ENCODE results near the gene TMEM131L. TPM values are rescaled to one million over a fixed set of nuclear protein-coding genes. Genes with fewer than 3 reads are reported as not detected.

The TMEM131L gene
- total RNA-seq, 2 experiments from 2014 or later: 37.6 to 41.6 TPM

DNA sequence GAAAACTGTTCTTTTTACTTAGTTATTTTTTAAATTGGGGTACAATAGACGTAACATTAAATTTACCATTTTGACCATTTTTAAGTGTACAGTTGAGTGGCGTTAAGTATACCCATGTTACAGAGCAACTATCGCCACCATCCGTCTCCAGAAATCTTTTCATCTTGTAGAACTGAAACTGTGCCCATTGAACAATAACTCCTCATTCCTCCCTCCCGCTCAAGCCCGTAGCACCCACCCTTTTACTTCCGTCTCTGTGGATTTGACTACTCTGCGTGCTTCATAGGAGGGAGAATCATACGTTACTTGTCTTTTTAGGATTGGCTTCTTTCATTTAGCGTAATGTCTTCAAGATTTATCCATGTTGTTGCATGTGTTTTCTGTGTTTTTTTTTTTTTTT lies 55.3 kb downstream of the TMEM131L start:
- peak; percentile 54 for DNase-seq
- Mint-ChIP-seq H3K4me1 (ENCODE audit: low read depth) (peaks cover 88% of the 10 kb centered on the region), H3K4me3 (peak overlapping the region; percentile 69), H3K27me3 (ENCODE audit: low read depth) (no peaks in the 10 kb centered on the region), H3K27ac (peak overlapping the region; percentile 97), H3K36me3 (ENCODE audit: low read depth) (peaks cover 15% of the 10 kb centered on the region), H3K9me3 (peaks cover 4% of the 10 kb centered on the region)
- intact Hi-C loops (cut with micrococcal nuclease): no loop called here
- CTCF ChIA-PET: interaction anchor here (0.6 to 1.5 kb wide), 4 partner anchors 14 to 177 kb away, joined by 3 to 4 read pairs (median 3); partner anchors contain the start of gene MND1

DNA sequence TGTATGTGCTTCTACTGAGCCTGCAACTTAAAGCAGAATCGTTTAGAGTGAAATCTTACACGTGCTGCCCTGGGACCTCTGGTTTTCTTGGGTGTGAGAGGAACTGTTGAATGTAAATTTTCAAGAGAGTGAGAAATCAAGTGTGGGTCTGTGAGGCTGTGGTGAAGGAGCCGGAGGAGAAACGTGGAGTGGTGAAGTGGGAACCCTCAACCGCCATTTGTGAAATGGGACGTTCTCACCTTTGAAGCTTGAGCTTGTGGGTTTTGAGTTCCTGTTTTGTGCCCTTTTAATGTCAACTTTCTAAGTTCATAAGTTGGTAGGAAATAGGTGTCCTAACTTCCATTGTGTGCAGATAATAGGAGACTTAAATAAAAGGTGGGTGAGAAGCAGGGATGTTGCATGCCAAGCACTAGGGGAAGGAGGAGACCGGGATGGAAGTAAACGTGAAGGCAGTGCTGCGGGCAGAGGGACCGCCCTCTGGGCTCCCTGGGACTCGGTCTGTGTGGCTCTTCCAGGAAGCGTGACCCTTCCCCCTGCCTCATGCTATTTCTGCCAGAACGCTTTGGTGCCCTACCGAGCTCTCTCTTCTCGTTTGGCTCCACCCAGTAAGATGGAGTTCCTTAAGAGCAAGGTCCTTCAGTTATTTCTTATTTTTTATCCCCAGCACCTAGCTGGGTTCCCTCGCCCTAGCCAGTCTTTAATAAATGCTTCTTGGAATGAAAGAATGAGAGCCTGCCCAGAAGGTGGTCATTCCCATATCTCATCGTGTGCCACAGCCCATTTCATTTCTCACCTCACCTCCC lies 56.0 kb downstream of the TMEM131L start:
- Mint-ChIP-seq H3K4me3 (peak overlapping the region; percentile 69), H3K36me3 (ENCODE audit: low read depth) (peaks cover 21% of the 10 kb centered on the region), H3K9me3 (peaks cover 6% of the 10 kb centered on the region), H3K4me1 (ENCODE audit: low read depth) (peaks cover 93% of the 10 kb centered on the region), H3K27ac (peak overlapping the region; percentile 97), H3K27me3 (ENCODE audit: low read depth) (no peaks in the 10 kb centered on the region)
- intact Hi-C loops (cut with micrococcal nuclease): loop anchor here (1.0 kb wide), 3 partner anchors 34 to 89 kb away; no protein-coding TSS in a partner anchor
- peak; percentile 74 for DNase-seq
- CTCF ChIA-PET: interaction anchor here (0.6 to 1.4 kb wide), 7 partner anchors 13 to 178 kb away, joined by 3 to 4 read pairs (median 3); partner anchors contain the start of gene MND1

DNA sequence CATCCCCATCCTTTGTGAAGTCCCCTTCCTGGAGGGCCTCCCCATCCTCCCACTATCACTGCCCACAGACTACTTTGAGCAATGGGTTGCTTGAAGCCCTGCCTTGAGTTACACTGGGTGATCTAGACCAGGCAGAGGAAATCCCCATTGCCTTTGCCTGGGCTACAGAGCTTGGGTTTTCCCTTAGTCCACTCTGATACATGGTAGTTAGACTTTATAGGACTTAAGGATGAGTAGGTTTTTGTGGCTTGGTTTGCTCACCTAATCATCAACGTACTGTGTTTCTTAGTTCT lies 56.6 kb downstream of the TMEM131L start:
- Mint-ChIP-seq H3K9me3 (peaks cover 6% of the 10 kb centered on the region), H3K27me3 (ENCODE audit: low read depth) (no peaks in the 10 kb centered on the region)

DNA sequence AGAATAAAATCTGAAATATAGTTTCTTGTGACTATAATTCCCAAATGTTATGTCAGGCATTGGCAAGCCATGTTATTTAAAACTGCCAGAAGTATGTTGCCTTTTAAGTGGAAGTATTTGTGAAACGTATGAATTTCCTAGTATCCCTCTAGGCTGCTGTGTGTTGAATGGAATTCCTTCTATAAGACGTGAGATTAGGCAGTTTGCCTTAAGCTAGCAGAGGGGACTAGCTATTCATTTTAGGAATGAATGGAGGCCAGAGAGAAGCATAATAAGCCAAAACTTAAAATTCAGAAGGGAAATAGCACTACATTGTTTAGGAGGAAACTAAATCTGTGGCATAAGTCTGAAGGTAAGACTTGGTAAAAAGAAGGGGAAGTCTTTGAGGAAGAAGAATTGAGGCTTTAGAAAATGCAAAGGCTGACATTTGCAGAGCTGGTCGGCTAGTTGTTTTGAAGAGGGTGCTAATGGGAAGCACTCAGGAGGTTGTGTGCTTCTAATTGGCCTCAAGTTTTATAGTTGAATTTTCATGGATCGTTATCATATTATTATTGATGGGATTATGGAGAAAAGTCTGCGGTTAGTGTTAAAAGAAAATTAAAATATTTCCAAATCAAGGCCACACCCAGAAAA lies 57.1 kb downstream of the TMEM131L start:
- H3K27me3 Mint-ChIP-seq (ENCODE audit: low read depth): no peaks in the 10 kb centered on the region

More for the DNA sequence above, 56.6 kb downstream of the TMEM131L start:
- Mint-ChIP-seq H3K4me1 (ENCODE audit: low read depth) (peaks cover 93% of the 10 kb centered on the region), H3K27ac (peak overlapping the region; percentile 97), H3K36me3 (ENCODE audit: low read depth) (peaks cover 20% of the 10 kb centered on the region), H3K4me3 (peak overlapping the region; percentile 69)
- DNase-seq: peak; percentile 83
- CTCF ChIA-PET: interaction anchor here (0.8 to 2.0 kb wide), 8 partner anchors 10 to 93 kb away, joined by 3 to 7 read pairs (median 3); no protein-coding TSS in a partner anchor
- intact Hi-C loops (cut with micrococcal nuclease): loop anchor here (1.0 kb wide), 3 partner anchors 34 to 89 kb away; no protein-coding TSS in a partner anchor

DNA sequence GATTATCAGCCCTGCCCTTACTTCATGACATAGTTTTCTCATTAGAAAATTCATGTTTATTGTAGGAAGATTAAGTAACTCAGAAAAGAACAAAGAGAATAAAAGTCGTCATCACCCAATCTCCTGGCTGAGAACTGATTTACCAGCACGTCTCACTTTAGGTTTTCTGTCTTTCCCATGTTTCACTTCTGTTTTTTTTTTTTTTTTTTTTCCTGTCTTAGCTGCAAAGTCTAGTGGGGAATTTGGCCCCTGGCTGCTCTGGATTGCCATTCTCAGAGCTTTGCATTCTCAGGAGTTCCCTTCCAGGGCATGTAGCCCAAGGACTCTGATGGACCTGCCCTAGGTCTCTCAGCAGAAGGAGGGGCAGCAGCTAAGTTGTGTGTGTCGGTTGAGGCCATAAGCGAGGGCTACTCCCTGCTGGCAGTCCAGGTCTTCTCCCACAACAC lies 57.8 kb downstream of the TMEM131L start:
- H3K36me3 Mint-ChIP-seq (ENCODE audit: low read depth): peaks cover 19% of the 10 kb centered on the region
- H3K27me3 Mint-ChIP-seq (ENCODE audit: low read depth): no peaks in the 10 kb centered on the region
- peak overlapping the region; percentile 97 for H3K27ac Mint-ChIP-seq
- peaks cover 93% of the 10 kb centered on the region for H3K4me1 Mint-ChIP-seq (ENCODE audit: low read depth)
- intact Hi-C loops (cut with micrococcal nuclease): no loop called here
- CTCF ChIA-PET: interaction anchor here (0.6 to 2.0 kb wide), 6 partner anchors 18 to 107 kb away, joined by 3 to 7 read pairs (median 3); partner anchors contain the start of gene TMEM131L
- H3K9me3 Mint-ChIP-seq: peaks cover 6% of the 10 kb centered on the region
- no peak for DNase-seq
- H3K4me3 Mint-ChIP-seq: peak overlapping the region; percentile 25

More for the DNA sequence above, 57.1 kb downstream of the TMEM131L start:
- intact Hi-C loops (cut with micrococcal nuclease): no loop called here
- CTCF ChIA-PET: interaction anchor here (0.8 to 2.0 kb wide), 6 partner anchors 10 to 94 kb away, joined by 3 to 7 read pairs (median 3); no protein-coding TSS in a partner anchor
- H3K4me3 Mint-ChIP-seq: peak overlapping the region; percentile 69
- peaks cover 6% of the 10 kb centered on the region for H3K9me3 Mint-ChIP-seq
- H3K36me3 Mint-ChIP-seq (ENCODE audit: low read depth): peaks cover 19% of the 10 kb centered on the region
- no peak for DNase-seq
- H3K27ac Mint-ChIP-seq: peak overlapping the region; percentile 97
- peaks cover 93% of the 10 kb centered on the region for H3K4me1 Mint-ChIP-seq (ENCODE audit: low read depth)

DNA sequence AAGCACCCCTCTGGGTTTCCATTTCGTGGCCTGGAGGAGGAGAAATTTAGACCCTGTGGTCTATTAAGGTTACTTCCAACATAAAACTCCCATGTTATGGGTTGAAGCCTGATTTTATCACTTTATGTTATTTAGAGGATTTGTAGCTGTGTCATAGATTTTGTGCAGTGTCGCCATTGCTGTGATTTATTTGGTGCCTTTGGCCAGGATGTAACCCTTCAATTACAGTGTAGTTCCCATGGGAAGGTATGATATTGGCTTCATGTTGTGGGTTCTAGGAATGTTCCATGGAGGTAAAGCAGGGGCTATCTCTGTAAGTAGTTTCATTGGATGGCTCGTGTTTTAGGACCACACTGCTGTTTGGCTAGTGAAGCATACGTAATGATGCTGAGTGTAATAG lies 58.5 kb downstream of the TMEM131L start:
- peaks cover 6% of the 10 kb centered on the region for H3K9me3 Mint-ChIP-seq
- CTCF ChIA-PET: interaction anchor here (0.6 to 2.0 kb wide), 6 partner anchors 17 to 108 kb away, joined by 3 to 7 read pairs (median 3); partner anchors contain the start of gene TMEM131L
- no peak for DNase-seq
- H3K27ac Mint-ChIP-seq: peak overlapping the region; percentile 97
- H3K27me3 Mint-ChIP-seq (ENCODE audit: low read depth): no peaks in the 10 kb centered on the region
- intact Hi-C loops (cut with micrococcal nuclease): no loop called here
- peaks cover 19% of the 10 kb centered on the region for H3K36me3 Mint-ChIP-seq (ENCODE audit: low read depth)
- no peak overlapping the region for H3K4me3 Mint-ChIP-seq
- H3K4me1 Mint-ChIP-seq (ENCODE audit: low read depth): peaks cover 93% of the 10 kb centered on the region

DNA sequence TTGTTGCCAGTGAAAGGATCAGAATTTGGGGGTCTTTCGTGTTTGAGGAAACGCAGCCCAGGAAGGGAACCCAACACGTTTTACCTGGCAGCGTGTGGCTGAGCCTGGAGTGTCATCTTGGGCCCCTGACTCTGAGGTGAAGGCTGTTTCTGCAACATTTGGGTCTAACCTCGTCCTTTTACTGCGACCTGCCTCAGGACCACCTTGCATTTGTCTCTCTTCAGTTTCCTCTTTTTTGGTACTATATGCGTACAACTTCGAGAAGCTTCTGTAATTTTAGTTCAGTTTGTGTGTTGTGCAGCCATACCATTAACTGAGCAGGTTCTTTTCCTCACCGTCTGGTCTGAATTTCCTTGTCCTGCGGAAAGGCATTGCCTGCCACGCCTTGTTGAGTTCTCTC lies 61.5 kb downstream of the TMEM131L start:
- CTCF ChIA-PET: interaction anchor here (1.0 kb wide), 1 partner anchor 41 kb away, joined by 3 read pairs; no protein-coding TSS in a partner anchor
- no peaks in the 10 kb centered on the region for H3K27me3 Mint-ChIP-seq (ENCODE audit: low read depth)
- peak overlapping the region; percentile 97 for H3K27ac Mint-ChIP-seq
- H3K9me3 Mint-ChIP-seq: peaks cover 6% of the 10 kb centered on the region
- H3K36me3 Mint-ChIP-seq (ENCODE audit: low read depth): peaks cover 17% of the 10 kb centered on the region
- intact Hi-C loops (cut with micrococcal nuclease): loop anchor here (2.0 kb wide), 3 partner anchors 25 to 413 kb away; partner anchors contain the start of gene MND1
- H3K4me1 Mint-ChIP-seq (ENCODE audit: low read depth): peaks cover 90% of the 10 kb centered on the region
- H3K4me3 Mint-ChIP-seq: no peak overlapping the region
- no peak for DNase-seq

DNA sequence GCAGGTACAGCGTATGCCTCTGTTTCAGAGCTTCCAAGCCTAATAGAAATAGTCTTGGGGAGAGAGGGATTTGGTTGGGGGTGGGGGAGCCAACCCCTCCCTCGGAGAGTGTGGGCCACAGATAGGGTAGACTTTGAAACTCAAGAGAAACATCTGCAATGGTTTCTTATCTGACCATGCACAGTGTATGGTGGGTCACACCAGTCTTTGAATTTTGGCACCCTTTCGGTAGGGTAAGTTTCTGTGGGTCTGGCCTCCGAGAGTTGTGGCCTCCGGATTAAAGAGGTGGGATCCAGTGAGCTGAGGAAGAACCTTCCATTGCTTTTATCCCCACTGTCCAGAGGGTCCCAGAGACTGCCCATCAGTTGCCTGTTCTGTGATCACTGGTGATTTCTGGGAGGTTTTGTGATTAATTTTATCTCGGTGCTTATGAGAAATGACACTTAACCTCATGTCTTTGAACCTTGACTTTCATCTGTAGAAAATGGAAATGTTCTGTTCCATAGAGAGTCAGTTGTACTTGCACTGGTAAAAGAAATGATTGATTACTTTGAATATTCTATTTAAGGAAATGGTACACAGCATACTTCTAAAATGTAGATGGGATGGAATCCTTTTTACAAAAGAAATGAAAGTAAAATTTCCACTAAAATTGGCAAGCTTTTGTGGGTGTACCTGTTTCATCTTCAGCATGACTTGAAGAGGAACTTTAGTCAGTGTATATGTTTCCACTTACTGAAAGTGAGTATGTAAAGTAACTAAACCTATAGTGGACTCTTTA lies 62.7 kb downstream of the TMEM131L start:
- H3K4me3 Mint-ChIP-seq: peak overlapping the region; percentile 60
- H3K9me3 Mint-ChIP-seq: peaks cover 6% of the 10 kb centered on the region
- CTCF ChIA-PET: interaction anchor here (0.6 to 5.7 kb wide), 4 partner anchors 20 to 61 kb away, joined by 3 to 30 read pairs (median 3); partner anchors contain the start of gene TMEM131L
- peak overlapping the region; percentile 97 for H3K27ac Mint-ChIP-seq
- H3K27me3 Mint-ChIP-seq (ENCODE audit: low read depth): no peaks in the 10 kb centered on the region
- no peak for DNase-seq
- peaks cover 17% of the 10 kb centered on the region for H3K36me3 Mint-ChIP-seq (ENCODE audit: low read depth)
- intact Hi-C loops (cut with micrococcal nuclease): loop anchor here (1.0 to 2.0 kb wide), 6 partner anchors 24 to 414 kb away; partner anchors contain the start of gene MND1
- peaks cover 91% of the 10 kb centered on the region for H3K4me1 Mint-ChIP-seq (ENCODE audit: low read depth)

DNA sequence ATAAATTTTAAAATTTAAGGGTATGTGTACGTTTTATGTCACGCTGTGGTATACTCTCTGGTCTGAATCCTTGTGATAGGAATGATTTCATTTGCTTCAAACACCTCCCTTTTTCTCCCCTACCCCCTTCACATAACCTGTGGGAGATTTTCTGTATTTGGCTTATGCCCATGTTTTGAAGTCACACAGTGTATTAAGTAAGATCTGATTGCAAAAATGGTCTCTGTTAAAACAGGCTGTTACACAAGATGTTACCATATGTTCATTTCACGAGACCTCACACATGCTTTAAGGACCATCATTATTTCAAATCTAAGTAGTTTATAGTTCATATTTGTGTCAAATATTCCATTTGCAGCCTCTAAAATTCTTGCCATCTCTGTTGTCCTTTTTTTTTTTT lies 63.5 kb downstream of the TMEM131L start:
- H3K27me3 Mint-ChIP-seq (ENCODE audit: low read depth): no peaks in the 10 kb centered on the region
- CTCF ChIA-PET: interaction anchor here (5.7 kb wide), 1 partner anchor 62 kb away, joined by 30 read pairs; the partner anchor contains the start of gene TMEM131L
- intact Hi-C loops (cut with micrococcal nuclease): loop anchor here (1.0 to 2.0 kb wide), 7 partner anchors 12 to 415 kb away; partner anchors contain the start of gene MND1

DNA sequence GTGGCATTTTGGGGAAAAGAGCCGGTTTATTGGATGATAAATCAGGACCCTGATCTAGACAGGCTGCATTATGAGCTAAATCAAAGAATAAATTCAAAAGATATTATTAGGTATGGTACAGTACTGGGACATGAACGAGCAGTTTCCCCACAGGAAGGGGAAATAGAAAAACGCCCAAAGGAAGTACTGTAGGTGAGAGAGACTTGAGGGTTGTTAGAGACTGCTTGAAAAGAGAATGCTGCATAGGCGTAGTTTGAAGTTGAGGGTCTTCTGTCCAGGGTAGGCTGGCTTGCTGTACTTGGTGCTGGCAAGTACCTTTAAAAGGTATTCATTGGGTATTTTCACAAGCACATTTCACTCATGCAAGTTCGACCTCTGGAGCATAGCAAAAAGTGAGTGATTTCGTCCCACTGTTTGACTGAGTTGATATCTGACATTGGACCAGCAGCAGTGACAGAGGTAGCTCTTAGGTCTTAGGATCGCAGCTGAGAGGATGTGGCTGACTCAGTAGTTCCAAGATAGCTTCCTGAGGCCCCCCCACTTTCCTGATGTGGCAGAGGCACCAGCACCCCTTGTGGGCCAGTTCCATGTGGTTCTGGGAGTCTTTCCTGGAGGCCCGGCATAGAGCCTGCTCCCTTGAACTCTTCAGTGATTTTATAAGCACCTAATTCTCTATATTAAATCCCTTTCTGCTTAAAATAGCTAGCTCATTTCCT lies 64.3 kb downstream of the TMEM131L start:
- CTCF ChIA-PET: interaction anchor here (0.6 to 5.7 kb wide), 15 partner anchors 11 to 204 kb away, joined by 3 to 30 read pairs (median 4); partner anchors contain the start of gene TMEM131L
- Mint-ChIP-seq H3K4me1 (ENCODE audit: low read depth) (peaks cover 93% of the 10 kb centered on the region), H3K27me3 (ENCODE audit: low read depth) (no peaks in the 10 kb centered on the region), H3K4me3 (peak overlapping the region; percentile 60), H3K36me3 (ENCODE audit: low read depth) (peaks cover 22% of the 10 kb centered on the region), H3K9me3 (peaks cover 6% of the 10 kb centered on the region), H3K27ac (peak overlapping the region; percentile 97)
- peak; percentile 75 for DNase-seq
- intact Hi-C loops (cut with micrococcal nuclease): loop anchor here (1.0 kb wide), 1 partner anchor 11 kb away; no protein-coding TSS in a partner anchor

More for the DNA sequence above, 63.5 kb downstream of the TMEM131L start:
- H3K9me3 Mint-ChIP-seq: peaks cover 6% of the 10 kb centered on the region
- peaks cover 18% of the 10 kb centered on the region for H3K36me3 Mint-ChIP-seq (ENCODE audit: low read depth)
- peak overlapping the region; percentile 97 for H3K27ac Mint-ChIP-seq
- H3K4me1 Mint-ChIP-seq (ENCODE audit: low read depth): peaks cover 90% of the 10 kb centered on the region
- DNase-seq: no peak
- H3K4me3 Mint-ChIP-seq: peak overlapping the region; percentile 60
